Activated CD8-positive, alpha-beta memory T cell treated with anti-CD3 and anti-CD28 coated beads for 4 hours (primary cell): ENCODE data around the gene GATC.
"Not testable (repeated sequence)": the region's sequence is repeated elsewhere in the genome, so short reads cannot be mapped to it uniquely, and the experiment has no call there.

Experiments used
- DNase-seq, 2 donors: peaks; one replicate each; pipeline ENCODE4 v3.0.0-alpha.2; 2020; ENCODE audit warnings: low read depth in 2 of 2

Gene GATC

DNA sequence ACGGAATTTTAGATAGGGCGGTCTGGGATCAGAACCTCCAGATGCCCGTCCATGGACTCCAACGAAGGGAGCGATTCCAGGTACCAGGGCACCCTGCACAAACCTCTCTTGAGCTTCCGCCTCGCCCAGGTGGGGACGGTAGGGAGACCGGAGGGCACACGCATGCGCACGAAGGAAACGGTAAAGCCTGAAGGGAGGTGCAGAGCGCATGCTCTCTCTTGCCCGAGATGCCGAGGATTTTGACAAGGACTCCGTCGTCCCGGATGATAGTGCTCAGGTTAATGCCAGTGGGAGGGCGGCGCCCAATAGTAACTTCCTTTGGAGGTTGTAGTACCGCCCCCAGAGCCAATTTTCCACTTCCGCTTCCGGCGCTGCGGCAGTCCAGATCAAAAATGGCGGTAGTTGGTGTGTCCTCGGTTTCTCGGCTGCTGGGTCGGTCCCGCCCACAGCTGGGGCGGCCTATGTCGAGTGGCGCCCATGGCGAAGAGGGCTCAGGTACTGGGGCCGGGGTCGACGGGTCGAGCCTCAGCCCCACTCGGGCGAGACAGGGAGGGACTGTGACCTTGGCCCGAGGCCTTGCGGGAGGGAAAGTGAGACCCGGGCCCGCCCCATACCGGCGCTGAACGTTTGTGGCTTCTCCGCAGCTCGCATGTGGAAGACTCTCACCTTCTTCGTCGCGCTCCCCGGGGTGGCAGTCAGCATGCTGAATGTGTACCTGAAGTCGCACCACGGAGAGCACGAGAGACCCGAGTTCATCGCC lies 8.3 kb upstream of the GATC start, which contains the start of gene COX6A1:
TSS of gene COX6A1 (plus strand) at position 379 of the 760 bp plus-strand sequence. CDS start at position 393, 14 bp downstream.
- DNase-seq, result peak; percentile 93 to 98

DNA sequence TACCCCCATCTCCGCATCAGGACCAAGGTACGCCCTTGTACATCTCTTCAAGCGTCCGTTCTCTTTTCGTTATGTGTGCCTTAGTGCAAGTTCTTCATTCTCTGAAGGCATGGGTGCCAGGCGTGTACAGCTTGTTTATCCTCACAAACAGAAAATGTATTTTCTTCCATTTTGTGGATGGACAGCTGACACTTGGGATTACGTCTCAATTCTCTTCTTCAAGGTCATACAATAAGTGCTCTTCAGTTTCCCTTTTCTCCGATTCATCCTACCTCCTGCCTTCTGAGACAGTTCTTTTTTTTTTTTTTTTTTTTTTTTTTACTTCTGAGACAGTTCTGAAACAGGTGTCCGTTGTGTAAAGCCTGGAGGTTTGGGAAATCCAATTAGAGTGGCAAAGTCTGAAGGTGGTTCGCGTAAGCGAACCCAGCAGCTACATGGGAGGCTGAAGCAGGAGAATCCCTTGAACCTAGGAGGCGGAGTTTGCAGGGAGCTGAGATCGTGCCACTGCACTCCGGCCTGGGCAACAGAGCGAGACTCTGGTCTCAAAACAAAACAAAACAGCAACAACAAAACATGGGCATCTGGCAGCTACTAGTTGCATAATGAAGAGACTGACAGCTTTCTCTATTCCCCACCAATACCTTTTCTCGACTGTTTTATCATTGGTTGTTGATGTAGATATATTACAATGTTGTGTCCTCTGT lies 7.6 kb upstream of the GATC start:
- DNase-seq, result no peak

DNA sequence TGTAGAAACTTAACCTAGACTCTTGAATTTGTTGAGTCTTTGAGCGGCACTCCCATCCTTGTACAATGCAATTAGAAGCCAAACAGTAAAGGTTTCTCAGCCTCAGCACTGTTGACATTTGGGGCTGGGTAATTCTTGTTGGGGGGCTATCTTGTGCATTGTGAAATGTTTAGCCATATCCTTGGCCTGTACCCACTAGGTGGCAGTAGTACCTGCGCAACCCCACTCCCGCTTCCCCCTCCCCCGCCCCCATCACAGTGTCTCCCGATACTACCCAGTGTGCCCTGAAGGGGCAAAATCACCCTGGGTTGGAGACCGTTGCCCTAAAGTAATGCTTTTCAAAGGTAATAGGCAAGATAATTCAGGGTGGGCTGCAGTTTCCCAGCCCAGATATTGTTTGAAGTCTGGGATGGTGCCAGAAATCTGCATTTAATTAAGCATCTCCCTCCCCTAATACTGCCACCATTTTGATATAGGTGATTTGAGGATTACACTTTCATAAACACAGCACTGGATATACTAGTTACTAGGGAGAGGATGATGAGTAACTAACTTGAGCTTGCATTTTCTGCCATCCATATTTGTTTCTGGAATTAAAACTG lies 6.5 kb upstream of the GATC start:
- DNase-seq, result peak; percentile 49 to 65

DNA sequence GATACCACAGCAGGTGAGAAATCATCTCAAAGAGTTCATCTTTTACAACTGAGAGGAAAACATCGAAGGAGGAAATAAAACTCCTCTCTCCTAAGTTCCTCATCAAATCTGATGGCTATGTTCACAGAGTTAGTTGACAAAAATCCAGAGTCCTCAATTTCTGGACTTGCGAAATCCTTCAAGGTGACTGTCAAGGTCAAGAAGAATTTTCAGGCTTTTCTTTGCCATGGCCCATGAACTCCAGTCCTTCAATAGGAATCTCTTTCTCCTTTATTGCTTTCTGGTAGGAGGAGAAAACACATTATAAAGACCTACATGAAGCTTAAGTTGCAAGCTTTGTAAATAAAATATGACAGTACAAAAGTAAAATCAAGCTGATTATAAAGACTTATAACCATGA lies 1.6 kb upstream of the GATC start:
- DNase-seq, result no peak

DNA sequence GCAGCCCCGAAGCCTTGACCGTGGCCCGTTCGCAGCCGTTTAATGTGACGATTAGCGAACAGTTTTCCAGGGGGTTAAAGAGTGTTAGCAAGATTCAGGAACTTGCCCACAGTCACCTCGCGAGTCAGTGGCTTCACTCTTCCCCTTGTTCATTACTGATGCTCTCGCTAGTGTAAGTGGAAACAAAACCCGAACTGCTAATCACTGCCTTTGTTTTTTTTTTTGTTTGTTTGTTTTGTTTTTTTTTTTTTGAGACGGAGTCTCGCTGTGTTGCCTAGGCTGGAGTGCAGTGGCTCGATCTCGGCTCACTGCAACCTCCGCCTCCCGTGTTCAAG lies 567 bp downstream of the GATC start:
- not testable (repeated sequence) for DNase-seq

DNA sequence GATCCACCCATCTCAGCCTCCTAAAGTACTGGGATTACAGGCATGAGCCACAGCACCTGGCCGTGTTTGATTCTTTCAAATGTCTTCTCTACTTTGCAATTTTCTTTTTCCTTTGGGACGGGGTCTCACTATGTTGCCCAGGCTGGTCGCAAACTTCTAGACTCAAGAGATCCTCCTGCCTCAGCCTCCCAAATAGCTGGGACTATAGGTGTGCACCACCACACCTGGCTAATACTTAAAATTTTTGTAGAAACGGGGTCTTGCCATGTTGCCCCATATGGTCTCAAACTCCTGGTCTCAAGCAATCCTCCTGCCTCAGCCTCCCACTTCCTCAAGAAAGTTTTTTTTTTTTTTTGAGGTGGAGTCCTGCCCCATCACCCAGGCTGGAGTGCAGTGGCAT lies 1.7 kb downstream of the GATC start:
- no peak for DNase-seq

DNA sequence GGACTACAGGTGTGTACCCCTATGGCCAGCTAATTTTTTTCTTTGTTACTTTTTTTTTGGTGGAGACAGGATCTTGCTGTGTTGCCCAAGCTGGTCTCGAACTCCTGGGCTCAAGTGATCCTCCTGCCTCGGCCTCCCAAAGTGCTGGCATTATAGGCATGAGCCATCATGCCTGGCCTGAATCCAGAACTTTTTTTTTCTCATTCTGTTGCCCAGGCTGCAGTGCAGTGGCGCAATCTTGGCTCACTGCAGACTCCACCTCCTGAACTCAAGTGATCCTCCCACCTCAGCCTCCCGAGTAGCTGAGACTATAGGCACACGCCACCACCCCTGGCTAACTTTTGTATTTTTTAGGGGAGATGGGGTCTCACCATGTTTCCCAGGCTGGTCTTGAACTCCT lies 6.3 kb downstream of the GATC start:
- DNase-seq, result not testable (repeated sequence)

DNA sequence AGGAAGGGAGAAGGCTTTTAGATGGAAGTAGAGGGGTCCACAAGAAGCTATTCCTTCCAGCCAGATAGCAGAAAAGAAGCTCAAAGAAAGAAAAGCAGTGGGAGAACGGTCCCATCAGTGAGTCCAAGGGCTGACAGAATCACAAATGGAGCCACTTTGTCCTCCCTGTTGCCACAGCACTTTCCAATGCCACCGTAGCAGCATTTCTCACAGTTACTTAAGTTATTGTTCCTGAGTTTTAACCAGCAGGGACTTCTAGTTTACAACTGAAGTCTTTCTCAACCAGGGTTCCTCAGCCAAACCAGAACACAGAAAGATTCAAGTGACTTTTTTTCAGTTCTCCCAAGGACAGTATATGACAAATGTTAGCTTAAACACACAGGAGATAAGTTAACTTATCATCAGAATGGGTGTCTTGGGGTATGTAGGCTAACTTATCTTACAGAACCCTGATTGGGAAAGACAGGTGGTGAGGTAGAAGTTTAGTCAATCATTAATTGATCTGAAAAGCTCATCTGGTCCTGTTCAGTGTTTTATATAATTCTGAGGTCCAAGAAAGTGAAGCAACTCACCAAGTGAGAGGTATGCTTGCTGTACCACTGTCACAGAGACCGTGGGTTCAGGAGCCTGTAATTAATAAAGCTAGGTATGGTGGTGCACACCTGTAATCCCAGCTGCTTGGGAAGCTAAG lies 7.0 kb downstream of the GATC start:
- DNase-seq, result no peak

DNA sequence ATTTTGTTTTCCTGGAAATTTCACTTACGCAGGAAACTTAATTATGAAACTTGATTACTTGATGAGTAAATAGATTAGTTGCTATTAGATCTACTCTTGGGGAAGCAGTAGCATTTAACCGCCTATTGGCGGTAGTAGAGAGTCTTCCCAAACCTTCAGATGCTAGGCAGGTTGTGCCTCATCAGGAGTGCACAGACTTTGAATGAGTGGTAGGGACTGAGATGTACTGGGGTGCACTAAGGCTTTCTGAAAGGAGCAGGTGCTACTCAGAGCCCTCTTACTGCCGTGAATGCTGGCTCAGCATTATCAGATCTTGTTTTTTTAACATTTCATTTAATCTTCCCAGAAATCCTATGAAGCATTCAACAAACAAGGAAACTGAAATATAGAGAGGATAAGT lies 7.7 kb downstream of the GATC start:
- DNase-seq, result no peak

DNA sequence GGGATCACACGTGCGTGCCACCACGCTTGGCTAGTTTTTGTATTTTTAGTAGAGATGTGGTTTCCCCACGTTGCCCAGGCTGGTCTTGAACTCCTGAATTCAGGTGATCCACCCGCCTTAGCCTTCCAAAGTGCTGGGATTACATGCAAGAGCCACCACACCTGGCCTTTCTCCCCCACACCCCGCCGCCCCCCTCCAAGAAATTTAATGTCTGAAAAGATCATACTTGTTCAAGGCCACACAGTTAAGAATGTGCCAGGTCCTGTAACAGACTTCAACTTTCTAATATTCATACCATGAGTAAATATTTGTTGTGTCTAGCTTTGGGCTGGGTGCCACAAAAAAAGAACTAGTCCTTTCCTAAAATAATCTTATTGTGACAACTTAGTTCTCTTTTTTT lies 9.1 kb downstream of the GATC start:
- no peak for DNase-seq

DNA sequence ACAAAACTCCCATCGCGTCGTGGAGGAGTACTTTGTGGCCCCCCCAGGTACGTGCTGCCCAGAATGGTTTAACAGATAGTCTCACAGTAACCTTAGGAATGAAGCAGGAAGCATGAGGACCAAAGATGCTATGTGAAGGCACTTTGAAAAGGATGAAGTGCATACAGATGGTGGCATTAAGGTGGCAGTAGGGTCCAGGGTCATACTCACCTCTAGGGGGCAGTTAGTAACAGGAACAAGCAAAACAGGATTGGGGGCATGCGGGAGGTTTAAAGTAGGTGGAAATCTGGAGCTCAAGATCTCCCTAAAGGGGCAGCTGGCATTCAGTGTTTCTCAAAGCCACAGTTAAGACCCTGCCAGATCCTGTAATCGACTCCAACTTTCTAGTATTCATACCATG lies 10.9 kb downstream of the GATC start:
- no peak for DNase-seq

DNA sequence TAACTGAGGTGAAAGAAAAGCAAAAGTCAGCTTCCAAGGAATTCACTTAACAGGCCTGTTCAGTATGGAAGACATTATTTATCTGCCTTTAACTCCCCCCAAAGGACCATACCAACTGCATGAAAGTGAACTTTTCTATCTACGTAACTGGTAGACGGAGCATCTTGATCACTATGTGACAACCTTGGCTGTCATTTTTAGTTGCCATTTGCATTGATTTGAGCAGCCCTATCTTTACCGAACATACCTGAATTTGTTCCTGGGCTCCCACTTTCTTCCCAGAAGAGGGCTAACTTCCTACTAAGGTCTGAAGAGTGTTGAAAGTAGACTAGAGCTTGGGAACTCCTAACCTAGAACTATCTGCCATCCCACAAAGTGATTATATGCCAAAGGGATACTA lies 13.9 kb downstream of the GATC start:
- DNase-seq, result no peak

DNA sequence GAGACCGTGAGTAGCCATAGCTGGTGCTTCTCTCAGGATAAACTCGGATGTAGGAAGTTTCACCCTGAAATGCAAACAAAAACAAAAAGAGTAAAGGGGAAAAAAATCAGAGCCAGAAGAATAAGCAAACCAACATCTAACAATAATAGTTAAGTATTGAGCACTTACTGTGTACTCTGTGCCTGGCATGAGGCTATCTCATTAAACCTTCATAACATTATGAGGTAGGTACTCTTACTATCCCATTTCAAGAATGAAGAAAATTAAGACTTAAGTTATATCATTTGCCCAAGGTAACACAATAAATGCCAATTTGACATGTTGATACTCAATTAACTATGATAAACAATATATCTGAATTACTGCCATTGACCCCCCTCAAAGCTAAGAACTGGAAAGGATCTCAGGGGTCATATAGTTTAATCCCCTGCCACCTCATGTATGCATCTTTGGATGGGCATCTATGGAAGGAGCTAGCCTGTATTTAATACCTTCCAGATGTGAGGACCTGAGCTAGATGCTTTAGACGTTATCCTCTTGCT lies 15.9 kb downstream of the GATC start:
- no peak for DNase-seq

DNA sequence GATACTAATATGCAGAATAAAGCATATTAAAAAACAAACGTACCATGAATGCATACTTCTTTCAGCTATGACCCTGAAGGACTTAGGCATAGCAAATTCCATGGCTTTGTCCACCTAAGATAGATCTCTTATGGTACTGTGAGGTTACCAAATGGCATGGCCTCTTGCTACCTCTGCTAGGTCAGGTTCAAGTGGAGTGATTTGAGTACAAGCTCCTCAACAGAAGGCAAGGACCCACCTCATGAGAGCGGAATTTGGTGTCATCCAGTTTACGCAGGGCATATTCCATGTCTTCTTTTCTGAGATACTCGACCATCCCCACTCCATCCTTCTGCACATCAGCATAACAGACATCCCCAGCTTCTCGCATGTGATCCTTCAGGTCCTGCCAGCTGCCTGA lies 17.5 kb downstream of the GATC start:
- no peak for DNase-seq

DNA sequence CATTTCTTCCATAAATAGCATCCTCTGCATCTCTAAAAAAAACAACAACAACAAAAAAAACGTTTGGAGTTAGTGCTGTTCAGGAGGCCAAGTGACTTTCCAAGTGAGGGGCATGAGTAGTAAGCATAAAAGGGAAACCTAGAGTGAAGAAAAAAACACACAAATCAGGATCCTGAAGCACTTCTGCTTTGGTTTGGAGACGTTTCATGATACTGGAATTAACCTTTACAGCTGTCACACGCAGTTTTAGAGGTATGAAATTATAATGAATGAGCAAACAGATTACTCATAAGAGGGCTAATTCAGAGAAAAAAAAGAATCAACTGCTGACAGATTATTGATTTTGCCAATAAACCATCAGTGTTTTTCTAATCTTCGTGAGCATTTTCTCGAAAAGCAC lies 19.5 kb downstream of the GATC start:
- DNase-seq, result no peak

DNA sequence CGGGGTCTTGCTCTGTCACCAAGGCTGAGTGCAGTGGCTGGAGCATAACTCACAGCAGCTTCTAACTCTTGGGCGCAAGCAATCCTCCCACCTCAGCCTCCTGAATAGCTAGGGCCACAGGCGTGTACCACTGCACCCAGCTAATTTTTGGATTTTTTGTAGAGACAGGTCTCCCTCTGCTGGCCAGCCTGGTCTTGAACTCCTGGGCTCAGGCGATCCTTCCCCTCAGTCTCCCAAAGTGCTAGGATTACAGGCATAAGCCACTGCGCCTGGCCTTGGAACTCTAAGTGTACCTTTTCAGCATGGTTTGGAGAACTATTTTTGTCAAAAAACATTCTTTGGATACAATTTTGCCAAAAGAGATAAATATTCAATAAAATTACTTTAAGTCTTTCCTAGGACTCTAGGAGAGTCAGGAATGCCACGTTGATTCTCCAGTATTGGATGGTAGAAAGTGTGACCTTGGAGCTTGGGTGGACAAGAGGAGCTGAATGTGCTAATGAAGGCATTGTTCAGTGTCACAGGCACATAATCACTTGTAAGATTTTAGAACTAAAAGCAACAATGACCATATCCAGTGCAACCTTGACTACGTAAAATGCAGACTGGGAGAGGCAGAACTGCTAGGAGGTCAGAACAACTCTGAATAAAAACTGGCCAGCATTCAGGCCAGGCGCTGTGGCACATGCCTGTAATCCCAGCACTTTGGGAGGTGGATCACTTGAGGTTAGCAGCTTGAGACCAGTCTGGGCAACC lies 20.5 kb downstream of the GATC start:
- no peak for DNase-seq

DNA sequence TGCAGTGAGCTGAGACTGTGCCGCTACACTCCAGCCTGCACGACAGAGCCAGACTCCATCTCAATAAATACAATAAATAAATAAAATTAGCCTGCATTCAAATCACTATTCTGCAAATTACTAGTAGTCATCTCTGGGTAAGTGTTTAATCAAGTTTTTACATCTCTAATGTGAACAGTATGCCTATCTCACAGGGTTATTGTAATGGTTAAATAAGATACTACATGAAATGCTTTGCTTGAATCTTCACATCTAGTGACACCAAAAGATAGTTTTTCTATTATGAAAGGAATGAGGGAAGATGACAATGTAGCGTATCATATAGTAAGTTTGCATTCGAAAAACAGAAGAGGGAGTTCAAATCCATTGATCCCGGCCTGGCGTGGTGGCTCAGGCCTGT lies 21.2 kb downstream of the GATC start:
- no peak for DNase-seq

DNA sequence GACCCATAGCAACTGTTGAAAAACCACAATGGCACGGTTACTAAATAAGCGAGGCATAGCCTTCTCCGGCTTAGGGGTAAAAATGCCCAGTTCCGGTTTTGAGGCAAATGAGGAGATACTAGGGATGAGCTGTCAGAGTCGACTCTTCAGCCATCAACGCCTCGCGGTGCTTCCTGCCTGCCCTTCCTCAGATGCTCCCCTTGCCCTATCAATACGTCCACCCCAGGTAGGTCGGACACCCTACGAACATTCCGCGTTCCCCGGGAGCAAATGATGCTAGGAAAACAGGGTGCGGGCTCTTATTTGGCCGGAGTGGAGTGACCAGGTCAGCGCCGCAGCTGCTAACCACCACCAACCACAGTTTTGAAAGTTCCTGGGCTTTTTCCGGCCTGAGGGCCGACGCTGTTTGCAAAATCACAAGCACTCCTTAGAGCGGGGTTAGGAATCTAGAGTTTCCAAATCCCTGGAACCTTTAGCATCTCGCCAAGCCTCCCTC lies 22.1 kb downstream of the GATC start:
- no peak for DNase-seq

DNA sequence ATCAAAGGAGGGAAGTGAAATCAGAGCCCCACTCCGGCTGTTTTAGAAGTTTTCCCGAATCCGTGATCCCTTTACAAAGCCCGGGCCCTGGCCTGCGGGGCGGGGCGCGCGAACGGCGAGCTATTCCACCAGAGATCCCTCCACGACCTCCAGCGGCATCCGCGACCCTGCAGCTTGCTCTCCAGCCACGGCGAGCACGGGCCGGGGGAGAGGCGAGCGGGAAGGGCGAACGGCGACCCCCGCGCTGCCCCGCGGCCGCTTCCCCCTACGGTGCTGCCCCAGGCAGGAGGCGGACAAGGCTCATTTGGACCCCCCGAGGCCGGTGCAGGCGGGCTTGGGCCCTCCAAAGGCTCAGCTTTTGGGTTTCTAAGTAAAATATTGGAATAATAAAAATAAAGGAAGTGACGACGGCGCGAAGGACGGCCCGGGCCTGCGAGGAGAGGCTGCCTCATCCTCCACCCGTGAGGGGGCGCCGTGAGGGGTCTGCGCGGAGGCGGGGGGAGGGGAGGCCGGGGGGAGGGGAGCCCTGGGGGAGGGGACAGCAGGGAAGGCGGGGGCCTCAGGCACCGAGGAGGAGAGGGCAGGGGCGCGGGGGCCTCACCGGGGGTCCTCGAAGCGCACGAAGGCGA lies 22.7 kb downstream of the GATC start:
- peak in 1 of 2 donors; percentile 36 for DNase-seq

DNA sequence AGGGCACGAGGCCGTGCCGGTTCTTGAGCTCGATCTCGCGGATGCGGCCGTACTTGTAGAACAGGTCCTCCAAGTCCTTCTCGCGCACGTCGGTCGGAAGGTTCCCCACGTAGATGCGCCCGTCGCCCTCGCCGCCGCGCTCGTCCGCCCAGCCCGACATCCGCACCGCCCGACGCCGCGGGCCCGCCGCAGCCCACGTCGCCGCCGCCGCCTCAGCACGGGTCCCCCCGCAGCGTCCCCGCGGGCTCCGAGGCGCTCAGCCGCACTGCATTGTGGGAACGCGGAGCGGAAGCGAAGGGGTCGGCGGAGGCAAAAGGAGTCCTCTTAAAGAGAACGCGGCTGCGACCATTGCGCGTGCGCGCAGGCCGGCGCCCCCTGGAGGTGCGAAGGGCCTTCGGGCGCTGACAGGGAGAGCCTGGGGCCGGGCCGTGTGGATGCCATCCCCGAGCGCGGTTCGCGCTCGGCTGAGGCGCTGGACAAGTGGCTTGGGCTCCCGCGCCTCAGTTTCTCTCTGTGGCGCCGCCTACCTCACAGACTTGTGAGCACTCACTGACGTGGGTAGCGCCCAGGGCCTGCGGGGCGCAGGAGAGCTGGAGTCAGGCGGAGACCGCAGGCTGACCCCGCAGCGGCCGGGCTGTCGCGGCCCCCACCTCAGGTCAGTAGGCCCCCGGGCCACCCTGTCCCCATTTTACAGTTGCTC lies 23.4 kb downstream of the GATC start, which contains the start of gene SRSF9:
TSS of gene SRSF9 (minus strand) at position 299 of the 700 bp plus-strand sequence. CDS start at position 160, 139 bp downstream.
- peak; percentile 95 for DNase-seq
